HepG2 (cell line): ENCODE results near the gene BOD1L1. TPM values are rescaled to one million over a fixed set of nuclear protein-coding genes. Genes with fewer than 3 reads are reported as not detected.

Experiments
- ARNT2 ChIP-seq: sonication (generic); formaldehyde crosslinking; IDR thresholded peaks from 2 replicates; pipeline ENCODE4 v1.8.0; 2022; ENCODE audit warnings: mild to moderate bottlenecking, low read depth, missing genetic modification reagents, moderate library complexity
- CREM ChIP-seq, 2 experiments: sonication (generic) in 1 of 2; formaldehyde crosslinking in 1 of 2; IDR thresholded peaks; 2 replicates each; pipeline versions ENCODE4 v1.4.0 to v1.6.1; 2016 to 2020; ENCODE audit warnings: antibody characterized with exemption in 1 of 2, mild to moderate bottlenecking in 1 of 2, missing genetic modification reagents in 1 of 2
- EZH2 ChIP-seq: conservative IDR thresholded peaks from 2 replicates; pipeline ENCODE4 v1.6.1; 2012; ENCODE audit warnings: mild to moderate bottlenecking, low read depth, low read length, moderate library complexity
- GTF2F1 ChIP-seq: fragments of 150-350 bp; IDR thresholded peaks from 2 replicates; pipeline ENCODE4 v1.6.1; 2014; ENCODE audit warnings: low read length
- HNF4A ChIP-seq: sonication (generic); formaldehyde crosslinking; IDR thresholded peaks from 2 replicates; pipeline ENCODE4 v1.4.0; 2020; ENCODE audit warnings: missing genetic modification reagents
- KLF11 ChIP-seq: IDR thresholded peaks from 2 replicates; pipeline ENCODE4 v1.6.1; 2016; ENCODE audit warnings: missing compliant biosample characterization
- MXI1 ChIP-seq: IDR thresholded peaks from 3 replicates; pipeline ENCODE4 v1.6.1; 2012; ENCODE audit warnings: low read depth, low read length, inconsistent platforms, borderline replicate concordance
- NFAT5 ChIP-seq: sonication (generic); formaldehyde crosslinking; IDR thresholded peaks from 2 replicates; pipeline ENCODE4 v1.4.0; 2020; ENCODE audit warnings: missing genetic modification reagents
- NFIB ChIP-seq: sonication (generic); formaldehyde crosslinking; IDR thresholded peaks from 2 replicates; pipeline ENCODE4 v1.9.0; 2021; ENCODE audit warnings: missing genetic modification reagents, mild to moderate bottlenecking, borderline replicate concordance
- NFYC ChIP-seq: IDR thresholded peaks from 2 replicates; pipeline ENCODE4 v1.6.1; 2016; ENCODE audit warnings: missing genetic modification reagents, missing compliant biosample characterization
- PRDM15 ChIP-seq: sonication (generic); formaldehyde crosslinking; IDR thresholded peaks from 2 replicates; pipeline ENCODE4 v1.4.0; 2020; ENCODE audit warnings: missing genetic modification reagents
- PTBP1 ChIP-seq: fragments of 200-400 bp; formaldehyde crosslinking; IDR thresholded peaks from 2 replicates; pipeline ENCODE4 v1.6.1; 2018; ENCODE audit warnings: low read length, low read depth; ENCODE audit not compliant: poor library complexity, severe bottlenecking
- RFXANK ChIP-seq: IDR thresholded peaks from 2 replicates; pipeline ENCODE4 v1.6.1; 2016
- SRSF1 ChIP-seq: fragments of 200-400 bp; formaldehyde crosslinking; optimal IDR thresholded peaks from 2 replicates; pipeline ENCODE3; 2017; ENCODE audit warnings: mild to moderate bottlenecking, low read depth, low read length, moderate library complexity
- ZBTB3 ChIP-seq: sonication (generic); formaldehyde crosslinking; IDR thresholded peaks from 2 replicates; pipeline ENCODE4 v1.4.0; 2020; ENCODE audit warnings: low read depth, mild to moderate bottlenecking, moderate library complexity, missing genetic modification reagents, borderline replicate concordance
- ZNF160 ChIP-seq: sonication (generic); formaldehyde crosslinking; IDR thresholded peaks from 2 replicates; pipeline ENCODE4 v1.8.0; 2022; ENCODE audit warnings: mild to moderate bottlenecking, inconsistent platforms, missing genetic modification reagents
- ZNF367 ChIP-seq: sonication (generic); formaldehyde crosslinking; IDR thresholded peaks from 2 replicates; pipeline ENCODE4 v1.4.0; 2020; ENCODE audit warnings: missing genetic modification reagents, borderline replicate concordance
- ZNF432 ChIP-seq: sonication (generic); formaldehyde crosslinking; IDR thresholded peaks from 2 replicates; pipeline ENCODE4 v1.5.0; 2020; ENCODE audit warnings: missing genetic modification reagents, mild to moderate bottlenecking, borderline replicate concordance
- ZNF550 ChIP-seq: sonication (generic); formaldehyde crosslinking; IDR thresholded peaks from 2 replicates; pipeline ENCODE4 v1.4.0; 2020; ENCODE audit warnings: mild to moderate bottlenecking, missing genetic modification reagents, borderline replicate concordance
- ZNF768 ChIP-seq: sonication (generic); formaldehyde crosslinking; IDR thresholded peaks from 2 replicates; pipeline ENCODE4 v1.4.0; 2020; ENCODE audit warnings: missing genetic modification reagents
- polyA plus RNA-seq, 8 experiments: library from polyadenylated mRNA; depleted of rRNA in 3 of 8; stranded (reverse) in 7 of 8; unstranded in 1 of 8; fragments of >200 nt; fragmentation: Illumina TruSeq in 4 of 8; extraction: Trizol in 4 of 8; gene quantifications; 2 replicates each; pipeline versions ENCODE4 v1.2.1 to v1.2.3, GENCODE V29; 2011 to 2016; ENCODE audit warnings: low read depth in 4 of 8, missing spikeins in 1 of 8, mixed read lengths in 1 of 8; ENCODE audit not compliant: insufficient read depth in 1 of 8
- total RNA-seq, 5 experiments: library from RNA; depleted of rRNA; stranded (reverse); fragments of >200 nt; fragmentation: Illumina TruSeq; extraction: Trizol; gene quantifications; 2 replicates each; pipeline ENCODE4 v1.2.3, GENCODE V29; 2016; ENCODE audit warnings: low read depth in 1 of 5
- TF ChIP-seq, protein P1 (sequence below): sonication (generic); formaldehyde crosslinking; IDR thresholded peaks from 2 replicates; pipeline ENCODE4 v1.4.0; 2020; ENCODE audit warnings: mild to moderate bottlenecking, missing genetic modification reagents

BOD1L1 gene
- total and polyA plus RNA-seq, 2 of the 13 experiments (the other 11 are each of a cell fraction or from before 2014, with no cell fraction given) = 11.7 to 17.9 TPM

DNA sequence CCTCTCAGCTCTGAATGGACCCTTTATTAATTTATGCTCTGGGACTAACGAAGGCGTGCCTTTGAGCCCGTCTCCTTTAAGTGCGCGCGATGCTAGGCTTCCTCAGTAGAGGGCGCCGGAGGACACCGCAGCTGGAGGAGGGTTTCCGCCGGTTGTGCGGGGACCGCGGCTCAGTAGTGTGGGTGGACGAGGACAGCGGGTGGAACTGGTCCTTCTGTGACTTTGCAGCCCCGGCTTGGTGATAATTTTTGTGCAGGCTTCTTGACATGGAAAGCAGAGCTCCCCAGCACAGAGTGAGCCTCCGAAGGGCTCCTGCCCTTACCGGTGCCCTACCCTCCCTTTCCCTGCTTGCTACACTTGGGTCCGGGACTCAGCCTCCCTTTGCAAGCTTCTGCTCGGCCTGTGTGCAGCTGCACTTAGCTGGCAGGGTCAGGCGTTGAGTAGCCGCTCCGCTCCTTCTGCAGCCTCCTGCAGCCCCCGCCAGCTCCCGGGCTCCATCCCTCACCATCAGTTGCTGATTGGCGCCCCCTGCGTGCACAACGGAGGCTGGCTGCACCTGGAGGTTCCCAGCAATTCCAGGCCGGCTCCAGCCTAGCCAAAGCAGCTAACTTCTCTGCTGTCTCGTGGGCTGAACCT, 26.8 kb upstream of the BOD1L1 start (continued):
- TF ChIP-seq PTBP1 (no peak), GTF2F1 (no peak), RFXANK (0 out of 2 replicates have a peak, but pooled peaks have one; percentile 31), ARNT2 (CRISPR knock-in tag) (no peak), ZNF160 (CRISPR knock-in tag) (no peak), ZNF768 (CRISPR knock-in tag) (0 out of 2 replicates have a peak, but pooled peaks have one; percentile 7), NFAT5 (CRISPR knock-in tag) (no peak), SRSF1 (no peak), HNF4A (CRISPR knock-in tag) (no peak), MXI1 (no peak), KLF11 (no peak), ZNF550 (no peak), NFIB (CRISPR knock-in tag) (no peak), ZBTB3 (CRISPR knock-in tag) (no peak), EZH2 (no peak), ZNF367 (CRISPR knock-in tag) (no peak), ZNF432 (no peak), CREM (IDR thresholded peaks at IDR 0.05) (no peak), CREM (CRISPR knock-in tag; IDR thresholded peaks at IDR 0.05) (no peak), PRDM15 (CRISPR knock-in tag) (no peak), NFYC (CRISPR knock-in tag) (no peak)
- TF ChIP-seq, protein P1, sequence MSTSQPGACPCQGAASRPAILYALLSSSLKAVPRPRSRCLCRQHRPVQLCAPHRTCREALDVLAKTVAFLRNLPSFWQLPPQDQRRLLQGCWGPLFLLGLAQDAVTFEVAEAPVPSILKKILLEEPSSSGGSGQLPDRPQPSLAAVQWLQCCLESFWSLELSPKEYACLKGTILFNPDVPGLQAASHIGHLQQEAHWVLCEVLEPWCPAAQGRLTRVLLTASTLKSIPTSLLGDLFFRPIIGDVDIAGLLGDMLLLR = no peak
